Natural killer cell treated with Interleukin-12 subunit alpha and Interleukin-12 subunit beta and Interleukin-15 and Interleukin-18, amount 100 ng/mL, for 72 hours (primary cell): ENCODE results near the gene TRIO. TPM values are rescaled to one million over a fixed set of nuclear protein-coding genes. Genes with fewer than 3 reads are reported as not detected.

Experiments
- ATAC-seq, 2 donors: fragments of 150-1000 bp; cut with Tn5 transposase in 1 of 2; sonication (Bioruptor Pico), chemical (Tn5 transposase) in 1 of 2; 2 replicates each; pipeline ENCODE4 v1.10.0; 2021
- DNase-seq: peaks from one replicate; pipeline ENCODE4 v3.0.0; 2022; ENCODE audit warnings: low spot score
- H3K27ac Mint-ChIP-seq, 2 donors: 1 replicate in 1 of 2; 2 replicates in 1 of 2; pipeline ENCODE4 v1.8.0; 2022; ENCODE audit warnings: mixed read lengths in 2 of 2, mild to moderate bottlenecking in 1 of 2, moderate library complexity in 1 of 2
- H3K27me3 Mint-ChIP-seq, 2 donors: 1 replicate in 1 of 2; 2 replicates in 1 of 2; pipeline ENCODE4 v1.8.0; 2022; ENCODE audit warnings: mixed read lengths in 2 of 2
- H3K36me3 Mint-ChIP-seq: one replicate; pipeline ENCODE4 v1.8.0; 2022; ENCODE audit warnings: mixed read lengths
- H3K4me1 Mint-ChIP-seq, 2 donors: 1 replicate in 1 of 2; 2 replicates in 1 of 2; pipeline ENCODE4 v1.8.0; 2022; ENCODE audit warnings: low read depth in 2 of 2, mixed read lengths in 2 of 2, mild to moderate bottlenecking in 1 of 2
- H3K4me3 Mint-ChIP-seq: one replicate; pipeline ENCODE4 v1.8.0; 2022; ENCODE audit warnings: mixed read lengths
- H3K9me3 Mint-ChIP-seq: 2 replicates; pipeline ENCODE4 v1.8.0; 2022; ENCODE audit warnings: mixed read lengths
- total RNA-seq, 2 donors: library from RNA; stranded (reverse); gene quantifications; one replicate each; pipeline ENCODE4 v1.2.3, GENCODE V29; 2022

TRIO gene
- total RNA-seq, 2 donors from 2014 or later = 40.1 to 70.3 TPM

DNA sequence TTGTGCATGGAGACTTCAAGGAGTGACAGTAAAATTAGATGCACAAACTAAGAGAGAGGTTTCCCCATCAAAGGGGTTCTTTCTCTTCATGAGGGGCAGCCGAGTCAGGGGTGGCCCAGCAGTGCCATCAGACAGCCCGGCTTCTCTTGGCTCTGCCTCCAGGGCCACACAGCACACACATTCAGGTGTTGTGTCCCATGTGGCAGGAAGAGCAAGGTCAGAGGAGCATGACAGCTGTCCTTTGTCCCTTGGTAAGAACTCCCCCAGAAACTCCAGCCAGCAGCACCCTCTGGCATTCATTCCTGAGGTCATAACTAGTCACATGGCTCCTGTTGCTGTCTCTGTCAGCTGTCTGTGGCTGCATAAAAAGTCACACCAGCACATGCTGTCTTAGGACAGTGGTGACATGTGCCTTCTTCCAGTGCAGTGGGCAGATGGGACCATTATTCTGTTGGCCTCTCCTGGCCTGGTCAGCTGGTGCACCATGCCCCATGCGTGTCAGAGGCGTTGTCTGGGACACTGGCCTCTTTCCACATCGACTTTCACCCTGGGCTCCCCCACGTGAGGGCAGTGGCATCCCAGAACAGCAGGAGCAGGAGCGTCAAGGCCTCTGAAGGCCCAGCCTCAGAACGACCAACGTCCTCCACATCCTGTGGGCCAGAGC is 360.0 kb downstream of the TRIO start:
- Mint-ChIP-seq H3K27ac (no peak overlapping the region), H3K4me1 (no peaks in the 10 kb centered on the region), H3K9me3 (no peaks in the 10 kb centered on the region), H3K36me3 (no peaks in the 10 kb centered on the region), H3K4me3 (no peak overlapping the region), H3K27me3 (no peaks in the 10 kb centered on the region)
- no peak for ATAC-seq
- DNase-seq = no peak

DNA sequence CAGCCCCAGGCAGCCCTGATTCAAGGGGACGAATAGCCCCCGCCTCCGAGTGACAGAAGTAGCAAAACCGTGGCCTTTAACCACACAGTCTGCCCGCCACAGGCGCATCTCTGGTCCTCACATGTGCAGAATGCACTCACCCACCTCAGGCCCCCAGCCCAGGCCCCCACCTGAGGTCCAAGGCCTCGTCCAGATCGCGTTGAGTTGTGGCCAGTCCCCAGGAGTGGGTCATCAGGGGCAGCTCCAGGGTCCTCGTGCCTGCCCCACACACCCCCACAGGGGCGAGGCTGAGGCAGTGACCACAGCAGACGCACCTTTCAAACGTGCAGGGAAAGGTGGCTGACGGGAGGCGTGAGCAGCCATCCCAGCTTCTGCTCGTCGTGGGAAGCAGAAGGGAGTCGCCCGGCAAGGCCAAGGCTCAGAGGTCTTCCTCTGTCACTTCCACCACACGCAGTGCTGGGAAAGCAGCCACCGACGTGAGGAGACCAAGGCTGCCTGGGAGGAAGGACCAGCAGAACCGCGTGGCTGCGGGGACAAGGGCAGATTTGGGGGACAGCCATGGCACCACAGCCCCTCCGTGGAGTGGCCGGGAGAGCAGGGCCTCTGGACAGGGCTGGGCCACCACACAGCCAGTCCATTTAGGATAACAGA is 360.7 kb downstream of the TRIO start:
- Mint-ChIP-seq H3K4me3 (no peak overlapping the region), H3K36me3 (no peaks in the 10 kb centered on the region), H3K4me1 (no peaks in the 10 kb centered on the region), H3K27ac (no peak overlapping the region), H3K9me3 (no peaks in the 10 kb centered on the region), H3K27me3 (no peaks in the 10 kb centered on the region)
- ATAC-seq (no peak), DNase-seq (no peak)

DNA sequence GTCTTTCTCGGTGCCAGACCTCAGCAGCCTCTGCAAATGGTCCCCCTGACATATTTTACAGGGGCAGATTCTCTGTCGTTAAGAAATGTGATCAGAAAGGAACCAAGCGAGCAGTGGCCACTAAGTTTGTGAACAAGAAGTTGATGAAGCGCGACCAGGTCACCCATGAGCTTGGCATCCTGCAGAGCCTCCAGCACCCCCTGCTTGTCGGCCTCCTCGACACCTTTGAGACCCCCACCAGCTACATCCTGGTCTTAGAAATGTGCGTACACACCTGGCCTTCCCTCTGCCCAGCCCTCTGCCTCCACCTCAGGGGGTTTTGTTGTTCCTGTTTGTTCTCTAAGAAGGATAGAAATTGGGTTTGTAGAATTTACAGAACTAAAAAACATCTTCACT is 361.2 kb downstream of the TRIO start:
- Mint-ChIP-seq H3K9me3 (no peaks in the 10 kb centered on the region), H3K27me3 (no peaks in the 10 kb centered on the region), H3K4me3 (no peak overlapping the region), H3K4me1 (no peaks in the 10 kb centered on the region), H3K27ac (no peak overlapping the region), H3K36me3 (no peaks in the 10 kb centered on the region)
- ATAC-seq = no peak
- no peak for DNase-seq

DNA sequence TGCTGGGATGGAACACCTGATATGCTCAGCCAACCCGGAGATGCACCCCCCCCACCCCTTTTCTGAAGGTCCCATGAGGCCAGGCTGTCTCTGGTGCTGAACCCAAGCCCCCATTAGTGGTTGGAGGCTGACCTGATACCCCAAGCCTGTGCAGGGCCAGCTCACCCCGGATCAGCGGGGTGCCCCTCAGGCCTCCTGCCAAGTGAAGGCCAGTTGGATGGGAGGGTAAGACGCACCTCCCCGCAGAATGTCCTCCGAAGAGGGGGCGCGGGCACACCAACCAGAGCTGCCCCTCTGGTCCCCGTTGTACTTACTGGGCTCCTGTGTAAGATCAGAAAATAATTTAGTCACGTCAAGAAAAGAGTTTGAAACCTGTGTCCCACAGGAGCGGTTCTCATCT is 361.7 kb downstream of the TRIO start:
- Mint-ChIP-seq H3K36me3 (no peaks in the 10 kb centered on the region), H3K27ac (no peak overlapping the region), H3K4me3 (no peak overlapping the region), H3K9me3 (no peaks in the 10 kb centered on the region), H3K4me1 (no peaks in the 10 kb centered on the region), H3K27me3 (no peaks in the 10 kb centered on the region)
- ATAC-seq (no peak), DNase-seq (no peak)

DNA sequence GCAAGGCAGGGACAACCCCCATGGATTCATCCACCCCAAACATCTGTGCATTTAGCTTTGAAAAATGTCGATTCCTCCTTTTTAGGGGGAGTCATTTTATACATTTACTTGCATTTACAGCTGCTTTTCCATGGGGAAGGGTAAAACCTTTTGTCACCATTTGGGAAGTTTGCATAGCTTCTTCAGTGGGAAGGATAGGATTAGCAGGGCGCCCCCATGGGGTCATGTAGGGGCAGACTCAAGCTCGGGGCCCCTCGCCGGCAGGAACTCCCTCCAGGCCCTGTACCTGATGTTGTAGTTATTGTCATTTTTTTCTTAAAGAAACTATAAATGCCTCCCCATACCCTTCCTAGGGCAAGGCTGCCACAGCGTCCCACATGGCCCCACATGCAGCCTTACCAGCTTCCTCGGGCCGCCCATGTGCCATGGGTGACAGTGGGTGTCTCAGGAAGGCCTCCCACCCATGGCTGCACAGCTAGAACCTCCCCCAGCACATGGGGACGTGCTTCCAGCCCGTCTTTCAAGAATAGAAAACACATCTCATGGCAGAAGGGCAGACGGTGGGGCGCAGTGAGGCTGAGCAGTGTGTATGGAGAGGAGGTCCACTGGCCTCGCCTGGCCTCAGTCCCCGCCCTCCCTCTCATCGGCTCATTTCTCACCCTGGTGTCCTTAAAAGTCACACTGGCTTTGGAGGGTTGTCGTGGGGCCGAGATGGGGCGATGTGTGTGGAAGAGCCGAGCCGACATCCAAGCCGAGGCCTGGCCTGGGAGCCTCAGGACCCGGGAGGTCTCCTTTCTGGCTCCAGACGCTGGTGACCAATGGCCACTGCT is 362.4 kb downstream of the TRIO start:
- H3K9me3 Mint-ChIP-seq = no peaks in the 10 kb centered on the region
- H3K27ac Mint-ChIP-seq = no peak overlapping the region
- H3K27me3 Mint-ChIP-seq = no peaks in the 10 kb centered on the region
- ATAC-seq = no peak
- no peaks in the 10 kb centered on the region for H3K36me3 Mint-ChIP-seq
- DNase-seq = no peak
- H3K4me3 Mint-ChIP-seq = no peak overlapping the region
- no peaks in the 10 kb centered on the region for H3K4me1 Mint-ChIP-seq

DNA sequence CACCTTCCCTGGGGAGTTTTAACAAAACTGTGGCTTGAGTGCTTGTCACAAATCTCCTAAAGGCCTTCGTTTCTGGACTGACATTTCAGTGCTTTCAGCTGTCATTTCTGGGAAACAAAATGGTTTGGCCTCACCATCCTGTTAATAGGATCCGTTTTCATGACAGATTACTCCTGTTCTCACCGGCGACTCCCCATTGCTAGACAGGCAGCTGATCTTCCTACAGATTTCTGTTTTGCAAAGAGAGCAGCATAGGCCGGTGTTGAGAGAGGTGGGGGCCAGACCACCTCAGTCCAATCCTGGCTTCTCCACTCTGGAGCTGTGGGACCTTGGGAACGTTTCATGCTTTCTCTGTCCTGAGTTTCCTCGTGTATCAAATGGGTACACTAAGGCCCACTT is 363.0 kb downstream of the TRIO start:
- no peaks in the 10 kb centered on the region for H3K36me3 Mint-ChIP-seq
- no peak overlapping the region for H3K27ac Mint-ChIP-seq
- H3K9me3 Mint-ChIP-seq = no peaks in the 10 kb centered on the region
- DNase-seq (no peak), ATAC-seq (no peak)
- no peaks in the 10 kb centered on the region for H3K27me3 Mint-ChIP-seq
- no peaks in the 10 kb centered on the region for H3K4me1 Mint-ChIP-seq
- H3K4me3 Mint-ChIP-seq = no peak overlapping the region

DNA sequence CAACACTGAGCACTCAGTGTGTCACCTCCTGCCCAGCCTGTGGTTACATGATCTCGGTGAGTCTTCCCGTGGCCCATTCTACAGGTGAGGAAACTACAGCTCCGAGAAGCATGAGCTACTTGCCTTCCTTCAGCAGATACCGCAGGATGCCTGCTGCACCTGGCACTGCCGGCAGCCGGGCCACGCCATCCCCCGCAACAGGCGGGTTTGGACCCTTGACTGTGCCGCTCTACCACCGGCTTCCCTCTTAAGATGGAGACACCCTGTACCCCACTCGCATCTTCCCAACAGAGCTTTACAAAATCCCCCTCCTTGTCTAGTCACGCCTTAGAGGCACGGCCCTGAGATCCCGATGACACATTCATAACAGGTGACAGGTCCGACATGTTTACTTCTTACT is 363.5 kb downstream of the TRIO start:
- Mint-ChIP-seq H3K4me1 (no peaks in the 10 kb centered on the region), H3K27me3 (no peaks in the 10 kb centered on the region)
- DNase-seq = no peak

DNA sequence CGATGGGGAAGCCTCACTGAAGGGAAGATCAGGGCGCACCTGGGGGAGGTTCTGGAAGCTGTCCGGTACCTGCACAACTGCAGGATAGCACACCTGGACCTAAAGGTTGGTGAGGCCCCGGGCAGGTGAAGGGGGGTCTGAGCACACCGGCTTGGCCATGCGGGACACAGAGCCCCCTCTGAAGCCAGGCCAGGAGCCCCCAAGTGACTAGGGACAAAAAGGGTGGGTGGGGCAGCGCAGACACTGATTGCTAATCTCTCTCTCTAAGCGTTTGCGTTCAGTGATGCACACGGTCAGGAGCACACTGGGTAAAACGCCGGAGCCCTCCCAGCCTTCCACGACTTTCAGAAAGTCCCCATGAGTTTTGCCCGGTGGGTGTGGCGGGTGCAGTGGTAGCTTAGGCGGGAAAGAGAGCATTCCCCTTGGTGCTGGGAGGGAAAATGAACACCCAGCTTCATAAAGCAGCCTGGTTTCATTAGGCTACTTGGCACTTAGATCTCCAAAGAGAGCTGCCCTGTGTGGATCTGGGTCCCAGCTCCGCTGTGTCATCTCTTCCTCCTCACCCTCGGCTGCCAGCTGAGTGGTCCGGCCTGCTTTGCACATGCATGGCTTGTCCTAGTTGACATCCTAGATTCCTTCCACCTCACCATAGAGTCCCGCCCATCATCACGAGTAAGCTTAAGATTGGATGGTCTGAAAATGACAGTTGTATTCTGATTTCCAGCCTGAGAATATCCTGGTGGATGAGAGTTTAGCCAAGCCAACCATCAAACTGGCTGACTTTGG is 364.2 kb downstream of the TRIO start:
- no peak overlapping the region for H3K4me3 Mint-ChIP-seq
- no peaks in the 10 kb centered on the region for H3K36me3 Mint-ChIP-seq
- H3K4me1 Mint-ChIP-seq = no peaks in the 10 kb centered on the region
- H3K27me3 Mint-ChIP-seq = no peaks in the 10 kb centered on the region
- ATAC-seq (no peak), DNase-seq (no peak)
- no peaks in the 10 kb centered on the region for H3K9me3 Mint-ChIP-seq
- H3K27ac Mint-ChIP-seq = no peak overlapping the region

More for the DNA sequence above, 363.5 kb downstream of the TRIO start:
- Mint-ChIP-seq H3K36me3 (no peaks in the 10 kb centered on the region), H3K9me3 (no peaks in the 10 kb centered on the region), H3K4me3 (no peak overlapping the region), H3K27ac (no peak overlapping the region)
- no peak for ATAC-seq

DNA sequence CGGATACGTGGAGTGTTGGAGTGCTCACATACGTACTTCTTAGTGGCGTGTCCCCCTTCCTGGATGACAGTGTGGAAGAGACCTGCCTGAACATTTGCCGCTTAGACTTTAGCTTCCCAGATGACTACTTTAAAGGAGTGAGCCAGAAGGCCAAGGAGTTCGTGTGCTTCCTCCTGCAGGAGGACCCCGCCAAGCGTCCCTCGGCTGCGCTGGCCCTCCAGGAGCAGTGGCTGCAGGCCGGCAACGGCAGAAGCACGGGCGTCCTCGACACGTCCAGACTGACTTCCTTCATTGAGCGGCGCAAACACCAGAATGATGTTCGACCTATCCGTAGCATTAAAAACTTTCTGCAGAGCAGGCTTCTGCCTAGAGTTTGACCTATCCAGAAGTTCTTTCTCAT is 364.9 kb downstream of the TRIO start:
- H3K36me3 Mint-ChIP-seq = no peaks in the 10 kb centered on the region
- DNase-seq (no peak), ATAC-seq (no peak)
- H3K27ac Mint-ChIP-seq = no peak overlapping the region
- H3K4me3 Mint-ChIP-seq = no peak overlapping the region
- no peaks in the 10 kb centered on the region for H3K4me1 Mint-ChIP-seq
- no peaks in the 10 kb centered on the region for H3K27me3 Mint-ChIP-seq
- H3K9me3 Mint-ChIP-seq = no peaks in the 10 kb centered on the region

DNA sequence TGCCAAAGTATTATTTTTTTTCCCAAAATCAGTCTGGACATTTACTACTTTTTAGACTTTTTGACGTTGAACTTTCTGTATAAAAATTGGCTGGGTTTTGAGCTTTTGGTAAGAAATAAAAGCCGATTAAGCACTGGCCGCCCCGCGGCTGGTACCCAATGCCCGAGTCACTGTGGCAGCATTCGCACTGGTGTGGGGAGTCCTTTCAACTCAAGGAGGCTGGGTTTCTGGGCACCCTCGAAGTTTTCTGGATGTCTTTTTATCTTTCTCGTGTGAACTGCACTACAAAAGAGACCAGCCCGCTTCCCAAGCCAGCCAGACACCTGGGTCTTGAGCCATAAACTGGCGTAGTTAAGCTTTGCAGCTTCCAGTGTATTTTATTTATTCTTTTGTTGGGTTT is 366.4 kb downstream of the TRIO start:
- Mint-ChIP-seq H3K27me3 (no peaks in the 10 kb centered on the region), H3K4me1 (no peaks in the 10 kb centered on the region), H3K4me3 (no peak overlapping the region), H3K36me3 (no peaks in the 10 kb centered on the region), H3K9me3 (no peaks in the 10 kb centered on the region), H3K27ac (no peak overlapping the region)
- ATAC-seq (no peak), DNase-seq (no peak)

DNA sequence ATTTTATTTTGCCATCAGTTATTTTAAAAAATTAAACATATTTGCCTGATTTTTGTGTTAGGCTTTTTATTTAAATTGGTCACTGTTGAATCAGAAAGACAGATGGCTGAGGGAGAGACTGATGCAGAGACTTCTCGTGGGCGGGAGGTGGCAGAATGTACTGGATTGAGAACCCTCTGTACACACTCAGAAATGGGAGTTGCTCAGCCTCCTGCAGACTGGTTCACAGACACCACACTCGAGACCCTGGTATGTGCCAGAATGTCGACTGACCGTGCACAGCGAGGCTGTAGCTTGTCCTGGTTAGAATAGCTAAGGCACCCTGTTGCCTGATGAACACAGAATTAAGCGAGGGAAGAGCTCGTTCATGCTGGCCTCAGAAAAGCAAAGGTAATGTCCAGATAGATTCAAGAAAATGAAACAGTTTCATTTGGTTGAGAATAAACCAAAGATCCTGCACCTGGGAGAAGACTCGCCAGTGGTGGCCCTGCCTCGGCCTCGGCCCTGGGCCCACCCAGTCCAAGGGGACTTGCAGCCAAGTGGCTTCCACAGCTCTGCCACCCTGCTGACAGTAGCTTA is 367.1 kb downstream of the TRIO start:
- Mint-ChIP-seq H3K4me3 (no peak overlapping the region), H3K27me3 (no peaks in the 10 kb centered on the region), H3K9me3 (no peaks in the 10 kb centered on the region), H3K27ac (no peak overlapping the region), H3K36me3 (no peaks in the 10 kb centered on the region), H3K4me1 (no peaks in the 10 kb centered on the region)
- ATAC-seq = no peak
- DNase-seq = no peak

DNA sequence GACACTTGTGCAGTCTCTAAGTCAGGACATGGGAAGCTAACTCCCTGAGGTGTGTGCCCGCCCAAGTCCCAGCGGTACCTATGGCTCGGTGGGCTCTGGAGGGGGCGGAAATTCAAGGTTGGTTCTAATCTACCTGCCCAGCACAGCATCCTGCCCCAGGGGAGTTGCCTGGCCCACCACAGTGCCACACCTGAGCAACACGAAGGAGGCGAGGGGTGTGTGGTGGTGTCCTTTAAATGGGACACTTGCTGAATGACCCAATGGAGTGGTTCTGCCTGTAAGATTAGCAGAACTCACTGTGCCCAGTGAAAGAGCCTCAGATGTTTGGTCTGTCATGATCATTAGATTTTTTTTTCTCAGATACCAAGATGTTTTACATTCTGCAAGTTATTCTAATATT is 367.7 kb downstream of the TRIO start:
- Mint-ChIP-seq H3K9me3 (no peaks in the 10 kb centered on the region), H3K36me3 (no peaks in the 10 kb centered on the region), H3K4me3 (no peak overlapping the region), H3K27ac (no peak overlapping the region), H3K4me1 (no peaks in the 10 kb centered on the region), H3K27me3 (no peaks in the 10 kb centered on the region)
- DNase-seq (no peak), ATAC-seq (no peak)

DNA sequence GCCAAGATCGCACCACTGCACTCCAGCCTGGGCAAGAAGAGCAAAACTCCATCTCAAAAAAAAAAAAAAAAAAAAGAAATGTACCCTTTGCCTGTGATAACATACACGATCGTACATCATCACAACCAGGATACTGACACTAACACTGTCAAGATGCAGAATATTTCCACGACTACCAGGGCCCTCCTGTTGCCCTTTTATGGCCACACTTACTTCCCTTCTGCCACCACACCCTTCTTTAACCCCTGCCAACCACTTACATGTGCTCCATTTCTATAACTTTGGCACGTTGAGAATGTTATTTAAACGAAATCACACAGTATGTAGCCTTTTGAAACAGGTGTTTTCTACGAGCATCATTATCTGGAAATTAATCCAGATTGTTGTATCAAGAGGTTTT is 369.4 kb downstream of the TRIO start:
- ATAC-seq = no peak
- no peak overlapping the region for H3K4me3 Mint-ChIP-seq
- H3K27me3 Mint-ChIP-seq = no peaks in the 10 kb centered on the region
- DNase-seq = no peak
- H3K27ac Mint-ChIP-seq = no peak overlapping the region
- no peaks in the 10 kb centered on the region for H3K4me1 Mint-ChIP-seq
- H3K36me3 Mint-ChIP-seq = no peaks in the 10 kb centered on the region
- no peaks in the 10 kb centered on the region for H3K9me3 Mint-ChIP-seq
